HG02852 (cell line): Measurements from ENCODE around the gene COL15A1.

ENCODE experiments used
- ATAC-seq: cut with Tn5 transposase; IDR thresholded peaks from one replicate; pipeline ENCODE4 v1.9.1; 2021; ENCODE audit warnings: mild to moderate bottlenecking, moderate library complexity; ENCODE audit not compliant: unreplicated experiment

The COL15A1 gene

DNA sequence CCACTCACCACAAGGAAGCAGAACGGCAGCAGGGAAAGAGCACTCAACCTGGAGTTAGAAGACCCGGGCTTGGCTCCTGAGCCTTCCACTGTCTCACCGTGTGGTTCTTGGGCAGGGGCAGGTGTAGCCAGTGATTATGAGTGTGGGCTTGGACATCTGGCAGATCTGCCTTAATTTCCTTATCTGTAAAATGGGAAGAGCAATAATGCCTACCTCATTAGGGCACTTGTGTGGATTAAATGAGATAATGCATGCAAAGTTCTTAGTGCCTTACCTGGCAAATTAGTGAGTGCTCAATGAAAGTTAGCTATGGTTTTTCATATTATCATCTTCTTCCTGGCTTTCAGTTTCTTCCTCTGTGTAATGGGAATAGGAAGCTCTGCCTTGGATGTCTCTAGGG is 28.1 kb upstream of the COL15A1 start:
- no peak for ATAC-seq

- no peak for ATAC-seq
Observed at GRCh38 chr9:98916660-98917059, 27.0 kb upstream of the COL15A1 start.

DNA sequence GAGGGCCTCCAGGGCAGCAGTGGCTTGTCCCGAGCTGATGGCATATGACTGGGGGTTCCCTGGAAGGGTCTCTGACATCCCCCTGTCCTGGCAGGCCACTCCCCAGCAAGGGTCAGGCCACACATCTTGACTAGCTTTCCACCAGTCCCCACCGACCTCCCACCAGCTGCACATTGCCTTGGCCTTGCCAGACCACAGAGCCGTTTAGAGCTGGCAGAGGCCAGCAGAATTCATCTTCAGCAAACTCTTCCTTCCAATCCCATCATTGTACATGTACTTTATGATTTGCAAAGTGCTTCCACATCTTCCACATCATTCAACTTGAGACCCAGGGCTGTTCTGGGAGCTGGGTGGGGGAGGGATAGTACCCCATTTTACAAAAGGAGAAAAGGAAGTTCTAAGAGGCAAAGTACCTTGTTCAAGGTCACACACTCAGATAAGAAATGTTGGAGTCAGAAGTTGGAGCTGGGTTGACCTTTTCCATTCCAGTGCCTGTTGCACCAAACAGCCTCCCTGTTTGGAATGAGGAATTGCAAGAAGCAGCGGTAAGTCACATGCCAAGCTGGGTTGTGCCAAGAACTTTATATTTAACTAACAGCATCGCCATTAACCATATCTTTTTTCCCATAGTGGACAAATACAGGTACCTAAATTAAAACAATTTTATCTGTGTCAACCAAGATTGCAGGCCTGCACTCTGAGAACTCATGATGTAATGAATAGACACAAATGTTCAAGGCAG is 25.8 kb upstream of the COL15A1 start:
- no peak for ATAC-seq

GRCh38 chr9:98921732-98922131 is 22.0 kb upstream of the COL15A1 start:
- ATAC-seq: no peak

DNA sequence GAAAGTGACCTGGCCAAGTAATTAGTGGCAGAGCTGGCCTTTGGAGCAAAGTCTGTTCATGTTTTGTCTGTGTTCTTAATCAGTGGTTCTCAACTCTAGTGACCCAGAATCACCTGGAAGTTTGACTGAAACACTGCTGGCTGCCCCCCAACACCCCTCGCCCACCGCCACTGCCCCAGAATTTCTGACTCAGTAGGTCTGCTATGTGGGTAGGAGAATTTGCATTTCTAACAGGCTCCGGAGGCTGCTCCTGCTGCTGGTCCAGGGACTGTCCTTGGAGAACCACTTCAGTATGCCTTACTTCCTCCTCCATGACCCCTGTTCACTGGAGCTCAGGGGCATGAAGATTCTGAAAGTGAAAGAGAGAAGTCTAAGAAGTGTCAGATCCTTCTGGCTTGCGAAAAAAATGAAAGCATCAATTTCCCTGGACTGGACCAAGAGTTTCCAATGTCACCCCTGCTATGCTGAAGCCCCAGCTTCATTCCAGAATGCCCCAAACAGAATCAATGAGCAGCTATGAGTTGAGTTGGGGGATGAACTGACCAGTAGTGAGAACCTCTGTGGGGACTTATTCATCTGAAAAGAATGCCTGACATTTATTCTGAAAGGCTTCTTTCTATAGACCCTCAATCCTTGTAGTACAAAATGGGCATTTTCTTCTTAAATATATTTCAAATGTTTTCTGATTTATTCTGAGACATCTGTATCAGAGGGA is 20.8 kb upstream of the COL15A1 start:
- no peak for ATAC-seq

GRCh38 chr9:98923451-98924123 is 20.1 kb upstream of the COL15A1 start:
- ATAC-seq: no peak

GRCh38 chr9:98924946-98925820 is 18.5 kb upstream of the COL15A1 start:
- ATAC-seq: no peak

- ATAC-seq: no peak
Observed at GRCh38 chr9:98925956-98926355, 17.8 kb upstream of the COL15A1 start.

DNA sequence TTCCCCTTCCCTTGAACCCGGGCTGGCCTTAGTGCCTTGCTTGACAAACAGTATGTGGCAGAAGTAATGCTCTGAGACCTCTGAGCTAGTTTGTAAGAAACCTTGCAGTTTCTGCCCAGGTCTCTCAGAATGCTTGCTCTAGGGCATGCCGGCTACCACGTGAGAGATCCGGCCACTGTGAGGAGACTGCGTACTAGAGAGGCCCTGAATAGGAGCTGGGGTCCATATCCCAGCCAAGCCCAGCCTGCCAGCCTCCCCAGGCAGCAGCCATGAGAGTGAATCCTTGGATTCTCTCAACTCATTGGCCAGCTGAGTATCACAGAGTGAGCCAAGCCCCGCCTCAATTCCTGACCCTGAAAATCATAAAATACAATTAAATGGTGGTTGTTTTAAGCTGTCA is 16.0 kb upstream of the COL15A1 start:
- no peak for ATAC-seq

DNA sequence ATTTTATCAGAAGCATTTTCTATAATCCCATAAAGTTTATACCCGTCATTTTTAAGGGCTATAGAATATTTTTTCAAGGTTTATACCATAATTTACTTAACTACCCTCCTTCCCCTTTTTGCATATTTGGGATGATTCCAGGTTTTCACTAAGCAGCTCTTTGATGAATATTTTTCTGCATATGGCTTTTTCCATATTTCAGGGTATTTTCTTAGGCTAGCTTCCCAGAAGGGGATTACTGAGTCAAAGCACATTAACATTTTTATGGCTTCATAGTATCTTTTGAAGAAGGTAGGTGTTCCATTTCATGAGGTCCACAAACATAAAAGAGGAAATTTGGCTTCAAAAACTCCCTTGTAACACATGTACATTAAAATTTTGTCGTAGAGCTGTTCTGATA is 14.6 kb upstream of the COL15A1 start:
- ATAC-seq: no peak

DNA sequence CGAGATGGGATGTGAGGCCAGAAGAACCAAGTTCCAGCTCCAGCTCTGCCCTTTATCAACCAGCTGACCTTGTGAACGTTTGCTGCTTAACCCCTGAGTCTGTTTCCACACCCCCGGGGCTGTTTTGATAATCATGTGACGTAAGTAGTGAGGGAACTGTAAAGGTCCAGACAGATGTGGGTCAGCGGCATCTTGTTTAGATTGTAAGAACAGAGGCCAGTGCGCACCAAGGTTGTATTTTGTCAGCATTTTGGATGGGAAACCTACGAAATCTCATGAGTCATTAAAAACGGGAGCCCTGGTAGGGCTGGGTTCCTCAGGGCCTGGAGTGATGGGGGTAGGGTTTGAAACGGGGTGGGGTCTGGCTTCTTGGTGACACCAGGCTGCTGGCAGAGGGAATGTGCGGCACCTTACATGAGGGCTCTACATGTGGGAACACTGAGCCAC is 13.8 kb upstream of the COL15A1 start:
- no peak for ATAC-seq

DNA sequence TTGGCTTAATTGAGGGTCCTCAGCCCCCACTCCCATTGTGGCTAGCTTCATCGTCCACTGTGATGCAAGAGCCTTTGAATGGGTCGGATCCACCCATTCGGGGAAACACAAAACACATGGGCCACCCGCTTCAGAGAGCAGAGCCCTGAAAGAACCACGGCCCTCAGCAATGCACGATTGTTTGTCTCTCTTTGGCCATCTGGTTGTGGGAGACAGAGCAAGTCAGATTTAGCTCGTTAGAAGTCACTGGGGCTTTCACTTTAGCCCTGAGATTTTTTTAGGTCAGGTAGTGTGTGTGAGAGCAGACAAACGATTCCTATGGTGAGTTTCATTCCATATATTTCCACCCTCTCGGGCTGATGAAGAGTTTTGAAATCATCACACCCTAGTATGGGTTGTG is 12.9 kb upstream of the COL15A1 start:
- ATAC-seq: no peak

DNA sequence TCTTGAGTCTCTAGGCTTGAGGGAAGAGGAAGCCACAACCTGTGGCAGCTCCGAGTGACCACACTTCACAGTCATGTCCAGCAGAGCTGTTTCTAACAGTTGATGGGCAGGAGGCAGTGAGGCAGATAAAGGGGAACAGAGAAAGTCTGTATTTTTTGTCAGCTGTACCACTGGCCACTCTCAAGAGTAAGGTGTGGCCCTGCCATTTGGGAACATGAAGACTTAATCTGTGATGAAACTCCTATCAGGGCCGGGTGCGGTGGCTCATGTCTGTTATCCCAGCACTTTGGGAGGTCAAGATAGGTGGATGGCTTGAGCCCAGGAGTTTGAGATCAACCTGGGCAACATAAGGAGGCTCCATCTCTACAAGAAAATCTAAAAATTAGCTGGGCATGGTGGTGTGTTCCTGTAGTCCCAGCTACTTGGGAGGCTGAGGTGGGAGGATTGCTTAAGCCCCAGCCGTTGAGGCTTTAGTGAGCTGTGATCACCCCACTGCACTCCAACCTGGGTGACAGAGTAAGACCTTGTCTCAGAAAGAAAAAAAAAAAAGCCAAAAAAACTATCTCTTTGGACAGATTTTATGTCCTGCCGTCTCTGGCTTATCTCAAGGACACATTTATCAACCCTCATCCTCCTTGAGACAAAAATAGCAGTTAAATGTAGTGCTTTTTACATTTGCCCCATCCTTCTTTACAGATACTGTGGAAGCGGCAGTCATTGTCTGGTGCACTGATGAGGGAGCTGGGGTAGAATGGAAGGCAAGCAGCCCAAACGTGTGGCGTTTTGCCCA is 11.9 kb upstream of the COL15A1 start:
- ATAC-seq: no peak

GRCh38 chr9:98933185-98933584 is 10.5 kb upstream of the COL15A1 start:
- ATAC-seq: no peak

GRCh38 chr9:98933890-98934289 is 9.8 kb upstream of the COL15A1 start:
- no peak for ATAC-seq

- no peak for ATAC-seq
Observed at GRCh38 chr9:98935071-98935505, 8.6 kb upstream of the COL15A1 start.

- ATAC-seq: no peak
Observed at GRCh38 chr9:98940276-98940675, 3.4 kb upstream of the COL15A1 start.

GRCh38 chr9:98941946-98942523 is 1.7 kb upstream of the COL15A1 start:
- no peak for ATAC-seq

GRCh38 chr9:98942906-98943681 is 613 bp upstream of the COL15A1 start:
- ATAC-seq: no peak
